Measurements from ENCODE around the gene LEAP2. TPM values are rescaled to one million over a fixed set of nuclear protein-coding genes. Genes with fewer than 3 reads are reported as not detected.

LEAP2 gene
- total RNA-seq, 1 experiment from 2014 or later: 1.4 TPM

DNA sequence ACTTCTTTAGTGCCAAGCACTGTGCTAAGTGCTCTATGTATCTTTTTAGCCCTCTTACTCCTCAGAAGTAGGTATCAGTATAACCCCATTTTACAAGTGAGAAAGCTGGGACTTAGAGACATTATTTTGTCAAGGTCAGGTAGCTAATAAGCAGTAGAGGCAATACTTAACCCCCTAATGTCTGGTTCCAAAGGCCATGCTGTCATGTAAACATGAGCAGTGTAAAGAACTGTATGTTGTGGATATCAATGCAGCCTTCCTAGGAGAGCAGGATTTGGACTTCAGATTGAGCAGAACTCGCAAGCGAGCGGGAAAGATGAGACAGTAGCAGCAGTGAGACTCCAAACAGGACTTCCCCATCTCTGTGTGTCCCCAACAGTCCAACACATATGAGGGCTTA lies 39.4 kb upstream of the LEAP2 start:
- H3K4me1 ChIP-seq (ENCODE audit: insufficient read depth, low read length): no peaks in the 10 kb centered on the region

More for the DNA sequence above, 39.4 kb upstream of the LEAP2 start:
- Histone ChIP-seq H4K8ac (replicated peaks; ENCODE audit: insufficient read length, low read depth, low read length) (no peak overlapping the region), H2BK5ac (ENCODE audit: insufficient read length, low read length) (no peak overlapping the region), H2BK120ac (ENCODE audit: low read depth, low read length, poor library complexity, severe bottlenecking) (no peak overlapping the region), H2BK15ac (ENCODE audit: low read depth, low read length) (no peak overlapping the region), H3K79me2 (ENCODE audit: insufficient read depth, low read length) (no peaks in the 10 kb centered on the region), H3K4ac (ENCODE audit: low read depth, low read length) (no peak overlapping the region), H3K56ac (ENCODE audit: insufficient read length, low read depth, low read length) (no peak overlapping the region), H2BK20ac (ENCODE audit: low read depth, low read length, poor library complexity, severe bottlenecking) (no peak overlapping the region), H2BK12ac (ENCODE audit: insufficient read length, low read depth, low read length) (no peak overlapping the region), H3K18ac (ENCODE audit: insufficient read length, low read depth, low read length) (no peak overlapping the region), H4K20me1 (ENCODE audit: control insufficient read depth, insufficient read depth, insufficient read length) (no peaks in the 10 kb centered on the region), H4K5ac (ENCODE audit: insufficient read length, low read depth, low read length) (no peak overlapping the region), H3K4me2 (ENCODE audit: insufficient read depth, insufficient read length, low read length) (no peak overlapping the region), H4K91ac (ENCODE audit: insufficient read length, low read depth, low read length) (no peak overlapping the region), H3K23me2 (ENCODE audit: insufficient read length, low read depth, low read length, poor library complexity, severe bottlenecking) (peaks cover 10% of the 10 kb centered on the region), H3K14ac (ENCODE audit: insufficient read depth, low read length) (no peak overlapping the region), H3T11ph (ENCODE audit: low read length) (no peak overlapping the region), H2AFZ (ENCODE audit: low read length) (no peak overlapping the region), H3K27ac (ENCODE audit: insufficient read length, low read depth, low read length) (no peak overlapping the region), H3K9ac (ENCODE audit: extremely low read depth, insufficient read length, low read length) (no peak overlapping the region), H2AK5ac (ENCODE audit: insufficient read length, low read length) (no peak overlapping the region), H3K9me3 (ENCODE audit: control insufficient read depth, low read depth, low read length) (no peaks in the 10 kb centered on the region), H3K79me1 (ENCODE audit: insufficient read depth, low read depth, low read length, poor library complexity, severe bottlenecking) (no peaks in the 10 kb centered on the region), H3K27me3 (ENCODE audit: insufficient read depth, low read length) (peaks cover 7% of the 10 kb centered on the region; the same call in 1 of the 2 replicates), H3K23ac (ENCODE audit: insufficient read length, low read depth, low read length) (no peak overlapping the region)
- Mint-ChIP-seq H3K27me3 (ENCODE audit: low read depth) (peaks cover 31% of the 10 kb centered on the region), H3K4me1 (peaks cover 2 to 10% of the 10 kb centered on the region in 2 experiments; a peak in 3 of 4 replicates), H3K27ac (no peak overlapping the region; a peak in 1 of 7 replicates), H3K9me3 (no peaks in the 10 kb centered on the region), H3K36me3 (ENCODE audit: insufficient read depth in 1 of 3, low read depth in 3 of 3) (no peaks in the 10 kb centered on the region), H3K4me3 (no peak overlapping the region)
- TF ChIP-seq, protein P1, sequence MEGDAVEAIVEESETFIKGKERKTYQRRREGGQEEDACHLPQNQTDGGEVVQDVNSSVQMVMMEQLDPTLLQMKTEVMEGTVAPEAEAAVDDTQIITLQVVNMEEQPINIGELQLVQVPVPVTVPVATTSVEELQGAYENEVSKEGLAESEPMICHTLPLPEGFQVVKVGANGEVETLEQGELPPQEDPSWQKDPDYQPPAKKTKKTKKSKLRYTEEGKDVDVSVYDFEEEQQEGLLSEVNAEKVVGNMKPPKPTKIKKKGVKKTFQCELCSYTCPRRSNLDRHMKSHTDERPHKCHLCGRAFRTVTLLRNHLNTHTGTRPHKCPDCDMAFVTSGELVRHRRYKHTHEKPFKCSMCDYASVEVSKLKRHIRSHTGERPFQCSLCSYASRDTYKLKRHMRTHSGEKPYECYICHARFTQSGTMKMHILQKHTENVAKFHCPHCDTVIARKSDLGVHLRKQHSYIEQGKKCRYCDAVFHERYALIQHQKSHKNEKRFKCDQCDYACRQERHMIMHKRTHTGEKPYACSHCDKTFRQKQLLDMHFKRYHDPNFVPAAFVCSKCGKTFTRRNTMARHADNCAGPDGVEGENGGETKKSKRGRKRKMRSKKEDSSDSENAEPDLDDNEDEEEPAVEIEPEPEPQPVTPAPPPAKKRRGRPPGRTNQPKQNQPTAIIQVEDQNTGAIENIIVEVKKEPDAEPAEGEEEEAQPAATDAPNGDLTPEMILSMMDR (conservative IDR thresholded peaks at IDR 0.05): no peak
- WGBS (ENCODE audit: extremely low coverage, insufficient read length, low lambda C conversion rate): no CpG with 5 or more reads among the region's 3 CpGs
- no peak for DNase-seq

Data from H9 (cell line).